ENCODE data around the gene CHST15. TPM values are rescaled to one million over a fixed set of nuclear protein-coding genes. Genes with fewer than 3 reads are reported as not detected.
A peak's percentile ranks its signal among the peaks of the same experiment; 100 is the strongest.

CHST15 gene
- total and polyA plus RNA-seq, 7 donors, result 2.4 to 57.9 (median 29.9) TPM

DNA sequence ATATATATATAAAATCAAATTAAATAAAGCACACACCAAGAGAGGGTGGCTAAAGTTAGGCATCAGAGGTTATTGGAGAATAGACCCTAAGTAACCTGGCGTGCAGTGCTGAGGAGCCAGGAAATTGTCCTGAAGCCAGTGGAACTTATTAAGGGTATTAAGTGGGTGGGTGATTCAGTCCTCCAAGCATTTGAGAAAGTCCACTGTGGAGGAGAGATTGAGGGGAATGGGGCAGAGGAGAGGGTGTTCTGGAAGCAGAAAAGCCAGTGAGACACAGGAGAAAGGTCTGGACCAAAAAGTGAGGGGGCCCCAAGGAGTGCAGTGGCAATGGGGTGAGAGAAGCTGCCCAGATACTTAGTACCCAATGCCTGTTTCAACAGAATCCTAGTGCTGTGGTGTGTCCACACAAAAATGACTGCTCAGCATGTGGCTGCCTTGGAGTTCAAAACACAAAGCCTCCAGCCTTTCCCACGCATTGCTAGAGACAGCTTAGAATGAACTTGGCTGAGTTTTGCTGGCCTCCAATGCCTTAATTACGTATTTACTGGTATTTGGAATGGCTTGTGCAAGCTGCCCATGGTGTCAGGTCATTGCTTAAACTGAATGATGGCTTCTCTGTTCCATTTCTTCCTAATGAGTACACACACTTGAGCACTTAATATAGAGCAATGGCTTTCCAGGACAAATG lies 44.9 kb upstream of the CHST15 start:
- H3K27ac ChIP-seq, result peak overlapping the region in 1 of 4 donors; percentile 21
- intact Hi-C loops (cut with DNase I), result no loop called here

DNA sequence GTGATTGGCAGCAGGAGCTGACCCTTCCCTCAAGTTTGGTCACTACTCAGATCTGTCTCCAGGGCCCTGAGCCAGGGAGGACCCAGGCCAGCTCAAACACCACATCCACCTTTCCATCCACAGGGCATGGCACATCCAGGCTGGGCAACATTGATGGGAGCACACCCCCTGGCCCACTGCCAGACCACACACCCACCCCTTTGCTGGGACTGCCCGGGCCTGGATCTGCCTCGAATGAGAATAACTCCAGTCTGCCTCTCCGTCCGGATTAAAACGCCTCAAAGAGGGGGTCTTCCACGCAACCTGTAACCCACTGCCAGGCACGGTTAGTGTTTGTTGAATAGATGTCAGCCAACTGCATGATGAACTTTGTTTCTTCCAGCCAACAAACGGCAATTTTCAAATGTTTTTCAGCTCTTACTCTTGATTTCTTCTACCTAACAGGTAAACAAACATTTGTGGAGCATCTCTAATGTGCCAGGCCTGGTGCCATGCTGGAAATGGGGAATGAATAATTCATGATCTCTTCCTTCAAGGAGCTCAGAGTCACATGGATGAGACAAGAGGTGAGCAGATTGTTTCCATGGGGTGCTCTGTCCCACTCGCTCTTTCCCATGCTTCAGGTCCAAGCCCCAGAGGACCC lies 41.0 kb upstream of the CHST15 start:
- no peaks in the 10 kb centered on the region for H3K9me3 ChIP-seq
- H3K27me3 ChIP-seq, result no peaks in the 10 kb centered on the region
- H3K36me3 ChIP-seq, result no peaks in the 10 kb centered on the region
- no peak overlapping the region for H3K4me3 ChIP-seq
- H3K27ac ChIP-seq, result no peak overlapping the region
- intact Hi-C loops (cut with DNase I), result no loop called here
- 78 to 91% methylated on average over 9 of the region's 9 CpGs for WGBS, 2 donors
- DNase-seq, result no peak
- no peaks in the 10 kb centered on the region for H3K4me1 ChIP-seq
- TF ChIP-seq EP300 (IDR thresholded peaks at IDR 0.05) (no peak), POLR2A (IDR thresholded peaks at IDR 0.05) (no peak), POLR2AphosphoS5 (IDR thresholded peaks at IDR 0.05) (no peak)
- TF ChIP-seq, protein P1, sequence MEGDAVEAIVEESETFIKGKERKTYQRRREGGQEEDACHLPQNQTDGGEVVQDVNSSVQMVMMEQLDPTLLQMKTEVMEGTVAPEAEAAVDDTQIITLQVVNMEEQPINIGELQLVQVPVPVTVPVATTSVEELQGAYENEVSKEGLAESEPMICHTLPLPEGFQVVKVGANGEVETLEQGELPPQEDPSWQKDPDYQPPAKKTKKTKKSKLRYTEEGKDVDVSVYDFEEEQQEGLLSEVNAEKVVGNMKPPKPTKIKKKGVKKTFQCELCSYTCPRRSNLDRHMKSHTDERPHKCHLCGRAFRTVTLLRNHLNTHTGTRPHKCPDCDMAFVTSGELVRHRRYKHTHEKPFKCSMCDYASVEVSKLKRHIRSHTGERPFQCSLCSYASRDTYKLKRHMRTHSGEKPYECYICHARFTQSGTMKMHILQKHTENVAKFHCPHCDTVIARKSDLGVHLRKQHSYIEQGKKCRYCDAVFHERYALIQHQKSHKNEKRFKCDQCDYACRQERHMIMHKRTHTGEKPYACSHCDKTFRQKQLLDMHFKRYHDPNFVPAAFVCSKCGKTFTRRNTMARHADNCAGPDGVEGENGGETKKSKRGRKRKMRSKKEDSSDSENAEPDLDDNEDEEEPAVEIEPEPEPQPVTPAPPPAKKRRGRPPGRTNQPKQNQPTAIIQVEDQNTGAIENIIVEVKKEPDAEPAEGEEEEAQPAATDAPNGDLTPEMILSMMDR (IDR thresholded peaks at IDR 0.05), result no peak

More for the DNA sequence above, 44.9 kb upstream of the CHST15 start:
- peaks cover 0 to 5% (median 0%) of the 10 kb centered on the region in 4 donors for H3K9me3 ChIP-seq
- peak; percentile 61 for DNase-seq
- TF ChIP-seq, protein P1 (IDR thresholded peaks at IDR 0.05), result no peak
- peak in 2 of 4 donors; percentile 19 to 20 for TF ChIP-seq POLR2AphosphoS5 (IDR thresholded peaks at IDR 0.05)
- H3K36me3 ChIP-seq, result no peaks in the 10 kb centered on the region
- no peaks in the 10 kb centered on the region for H3K27me3 ChIP-seq
- 83 to 90% methylated on average over 3 of the region's 3 CpGs for WGBS, 2 donors
- no peaks in the 10 kb centered on the region for H3K4me1 ChIP-seq
- no peak overlapping the region for H3K4me3 ChIP-seq

DNA sequence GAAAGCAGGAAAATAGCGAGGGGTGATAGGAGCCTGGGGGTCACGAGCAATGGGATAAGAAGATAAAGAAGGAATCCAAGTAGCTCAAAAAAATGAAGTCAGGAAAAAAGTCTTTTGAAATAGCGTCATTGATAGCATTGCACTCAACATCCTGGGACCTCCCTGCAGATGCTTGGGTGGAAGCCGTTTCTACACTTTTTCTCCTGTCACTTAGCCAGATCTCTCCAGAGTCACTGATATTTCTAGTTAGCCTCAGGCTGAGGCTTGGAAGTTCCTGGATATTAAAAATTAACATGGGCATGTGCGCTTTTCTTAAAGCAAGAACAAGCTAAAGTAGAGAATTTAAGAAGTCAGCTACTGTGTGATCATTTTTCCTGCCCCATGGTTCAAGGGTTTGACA lies 39.5 kb upstream of the CHST15 start:
- 81 to 88% methylated on average over 5 of the region's 5 CpGs for WGBS, 2 donors
- no peaks in the 10 kb centered on the region for H3K4me1 ChIP-seq
- no peak overlapping the region for H3K27ac ChIP-seq
- no peaks in the 10 kb centered on the region for H3K36me3 ChIP-seq
- intact Hi-C loops (cut with DNase I), result no loop called here
- no peak for DNase-seq
- TF ChIP-seq POLR2A (IDR thresholded peaks at IDR 0.05) (no peak), POLR2AphosphoS5 (IDR thresholded peaks at IDR 0.05) (no peak), EP300 (IDR thresholded peaks at IDR 0.05) (no peak)
- TF ChIP-seq, protein P1 (IDR thresholded peaks at IDR 0.05), result no peak
- no peaks in the 10 kb centered on the region for H3K9me3 ChIP-seq
- H3K4me3 ChIP-seq, result no peak overlapping the region
- H3K27me3 ChIP-seq, result no peaks in the 10 kb centered on the region

DNA sequence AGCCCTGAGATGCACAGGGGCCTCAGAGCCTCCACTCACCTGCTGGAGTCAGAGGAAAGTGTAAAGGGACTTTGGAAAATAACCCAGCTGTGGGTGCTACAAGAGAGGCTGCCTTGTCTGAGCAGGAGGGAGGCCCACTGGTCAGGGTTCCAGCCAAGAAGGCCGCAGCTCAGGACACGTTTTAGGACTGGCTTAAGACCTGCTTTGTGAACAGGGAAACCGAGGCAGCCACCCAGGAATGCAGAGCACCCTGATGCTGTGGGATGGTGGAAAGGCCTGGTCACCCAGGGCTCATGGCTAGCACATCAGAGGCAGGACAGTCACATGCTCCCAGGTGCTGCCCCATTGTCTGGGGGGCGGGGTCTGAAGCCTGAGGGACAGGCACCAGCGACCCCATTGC lies 38.9 kb upstream of the CHST15 start:
- no peaks in the 10 kb centered on the region for H3K27me3 ChIP-seq
- H3K4me3 ChIP-seq, result no peak overlapping the region
- intact Hi-C loops (cut with DNase I), result no loop called here
- WGBS, 2 donors, result 80 to 94% methylated on average over 5 of the region's 5 CpGs
- no peak for TF ChIP-seq POLR2A (IDR thresholded peaks at IDR 0.05)
- TF ChIP-seq, protein P1 (IDR thresholded peaks at IDR 0.05), result no peak
- no peak for TF ChIP-seq POLR2AphosphoS5 (IDR thresholded peaks at IDR 0.05)
- TF ChIP-seq EP300 (IDR thresholded peaks at IDR 0.05), result no peak
- no peak overlapping the region for H3K27ac ChIP-seq
- no peaks in the 10 kb centered on the region for H3K4me1 ChIP-seq
- no peaks in the 10 kb centered on the region for H3K36me3 ChIP-seq
- no peak for DNase-seq
- H3K9me3 ChIP-seq, result no peaks in the 10 kb centered on the region

Data from sigmoid colon (tissue), 7 donors.